A673 (cell line): Measurements from ENCODE around the gene TMEM272.

Experiments used
- CTCF ChIP-seq: fragments of 300-800, 200-600 bp; sonication (generic); conservative IDR thresholded peaks from 2 replicates; pipeline ENCODE4 v1.5.1; 2017; ENCODE audit warnings: low read depth, mild to moderate bottlenecking, antibody characterized with exemption, low read length, moderate library complexity, mixed read lengths
- EZH2 ChIP-seq: fragments of 200-600 bp; sonication (generic); IDR thresholded peaks from 2 replicates; pipeline ENCODE4 v1.6.1; 2017; ENCODE audit warnings: borderline replicate concordance, low read depth, mild to moderate bottlenecking, mixed read lengths, antibody characterized with exemption, low read length; ENCODE audit not compliant: poor library complexity, severe bottlenecking

DNA sequence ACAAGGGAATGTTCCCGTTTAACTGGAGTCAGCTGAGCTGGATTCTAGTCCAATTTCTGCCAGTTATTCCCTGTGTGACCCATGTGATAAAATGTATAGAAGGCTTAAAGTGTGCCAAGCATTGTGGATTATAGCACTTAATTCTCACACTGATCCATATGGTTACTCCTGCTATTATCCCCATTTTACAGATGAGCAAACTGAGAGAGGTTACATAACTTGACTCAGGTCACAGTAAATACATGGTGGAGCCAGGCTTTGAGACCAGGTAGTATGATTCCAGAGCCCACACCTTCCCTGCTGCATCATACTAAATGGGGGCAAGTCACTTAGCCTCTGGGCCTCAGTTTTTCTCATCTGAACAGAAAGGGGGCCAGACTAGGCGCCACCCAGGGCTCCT, 39.1 kb downstream of the TMEM272 start:
- TF ChIP-seq EZH2 (no peak), CTCF (no peak)
